Cardiac fibroblast (primary cell): ENCODE data around the gene PREX1.

Experiments
- DNase-seq, 2 donors: peaks; one replicate each; pipeline versions ENCODE4 v3.0.0 to v3.0.0-alpha.2; 2010; ENCODE audit warnings: low read depth in 2 of 2
- H3K4me3 ChIP-seq, 2 donors: replicated peaks in 1 of 2; 1 replicate in 1 of 2; 2 replicates in 1 of 2; pipeline ENCODE4 v1.5.1; 2011; ENCODE audit warnings: low read depth in 2 of 2, low read length in 2 of 2, mild to moderate bottlenecking in 2 of 2, moderate library complexity in 1 of 2
- CTCF ChIP-seq: IDR thresholded peaks from one replicate; pipeline ENCODE4 v1.5.1; 2011; ENCODE audit warnings: low read depth, mild to moderate bottlenecking, low read length, inconsistent platforms

The PREX1 gene

GRCh38 chr20:48635791-48636267, 192.0 kb downstream of the PREX1 start:
- no peak overlapping the region for H3K4me3 ChIP-seq
- peak; percentile 61 to 69 for DNase-seq
- TF ChIP-seq CTCF, result peak; percentile 99

GRCh38 chr20:48635361-48635760, 192.4 kb downstream of the PREX1 start:
- no peak for TF ChIP-seq CTCF
- no peak overlapping the region for H3K4me3 ChIP-seq
- DNase-seq, result no peak

- no peak overlapping the region for H3K4me3 ChIP-seq
- no peak for DNase-seq
- no peak for TF ChIP-seq CTCF
Observed at GRCh38 chr20:48634641-48635040, 193.2 kb downstream of the PREX1 start.

- no peak for TF ChIP-seq CTCF
Observed at GRCh38 chr20:48633620-48634257, 194.1 kb downstream of the PREX1 start.

GRCh38 chr20:48632825-48633619, 194.8 kb downstream of the PREX1 start:
- TF ChIP-seq CTCF, result no peak
- no peak overlapping the region for H3K4me3 ChIP-seq
- DNase-seq, result no peak

More at GRCh38 chr20:48633620-48634257, 194.1 kb downstream of the PREX1 start:
- DNase-seq, result no peak
- H3K4me3 ChIP-seq, result no peak overlapping the region

- no peak for TF ChIP-seq CTCF
- DNase-seq, result no peak
Observed at GRCh38 chr20:48632017-48632824, 195.6 kb downstream of the PREX1 start.

More at GRCh38 chr20:48632017-48632824, 195.6 kb downstream of the PREX1 start:
- no peak overlapping the region for H3K4me3 ChIP-seq
